Adrenal gland (tissue), 12 donors: ENCODE results near the gene MAGEA1. TPM values are rescaled to one million over a fixed set of nuclear protein-coding genes. Genes with fewer than 3 reads are reported as not detected.

Source experiments
- DNase-seq, 7 donors: peaks; one replicate each; pipeline ENCODE4 v3.0.0-alpha.2; 2019 to 2020
- H3K27ac ChIP-seq, 5 donors: fragments of 200-600 bp; sonication (generic) in 4 of 5; 1 replicate in 3 of 5; 2 replicates in 2 of 5; pipeline versions ENCODE4 v1.5.1 to v1.8.0; 2016 to 2020; ENCODE audit warnings: mild to moderate bottlenecking in 1 of 5
- H3K27me3 ChIP-seq: fragments of 200-600 bp; 2 replicates; pipeline ENCODE4 v1.8.0; 2021
- H3K36me3 ChIP-seq, 2 donors: fragments of 200-600 bp; replicated peaks in 1 of 2; 1 replicate in 1 of 2; 2 replicates in 1 of 2; pipeline versions ENCODE4 v1.5.1 to v1.8.0; 2018 to 2022
- H3K4me1 ChIP-seq, 2 donors: fragments of 200-600 bp; replicated peaks in 1 of 2; 1 replicate in 1 of 2; 2 replicates in 1 of 2; pipeline versions ENCODE4 v1.5.1 to v1.8.0; 2018 to 2021
- H3K4me3 ChIP-seq, 4 donors: fragments of 200-600 bp; sonication (generic) in 3 of 4; one replicate each; pipeline ENCODE4 v1.5.1; 2016 to 2018
- H3K9me3 ChIP-seq, 3 donors: fragments of 200-600 bp; sonication (generic) in 1 of 3; replicated peaks in 1 of 3; 1 replicate in 2 of 3; 2 replicates in 1 of 3; pipeline versions ENCODE4 v1.5.1 to v1.8.0; 2016 to 2021
- CTCF ChIP-seq, 6 experiments: fragments of 450-650 bp in 4 of 6; fragments of 200-600 bp in 2 of 6; sonication (generic) in 1 of 6; IDR thresholded peaks; 1 replicate in 5 of 6; 2 replicates in 1 of 6; pipeline versions ENCODE4 v1.5.1 to v1.8.0; 2016 to 2021; ENCODE audit warnings: antibody characterized with exemption in 6 of 6, mild to moderate bottlenecking in 2 of 6, moderate library complexity in 1 of 6
- POLR2A ChIP-seq, 2 donors: fragments of 450-650 bp; IDR thresholded peaks; one replicate each; pipeline ENCODE4 v1.6.1; 2017; ENCODE audit warnings: antibody characterized with exemption in 2 of 2, mild to moderate bottlenecking in 2 of 2, moderate library complexity in 1 of 2
- WGBS, 4 donors: extraction: QIAGEN DNeasy Blood & Tissue Kit in 2 of 4; methylation state at CpG; one replicate each; pipeline versions ENCODE4 v1.1.5 to v1.1.7; 2013 to 2017; 5-methylcytosine and 5-hydroxymethylcytosine counted together
- intact Hi-C, 2 donors: fragments of 100-400 bp; cut with DNase I; formaldehyde crosslinking; loops; one replicate each; pipeline versions ENCODE4 v1.14.1 to v1.15.0; 2022 to 2023
- polyA plus RNA-seq, 3 donors: library from polyadenylated mRNA; stranded (reverse); fragments of 200-250 nt in 2 of 3; fragments of 350-450 nt in 1 of 3; fragmentation: Illumina TruSeq in 1 of 3; extraction: RNeasy Lipid Tissue Mini Kit (QIAGEN cat#74804) in 1 of 3; gene quantifications; one replicate each; pipeline ENCODE4 v1.2.3, GENCODE V29; 2013 to 2014
- total RNA-seq, 9 donors: library from RNA; depleted of rRNA in 4 of 9; stranded (reverse); fragments of >200 nt in 4 of 9; fragments of 120-200 nt in 1 of 9; fragmentation: NEBNext Ultra II Directional in 1 of 9; extraction: Animal tissue kit (Norgen Biotek cat#: 25700) in 1 of 9; gene quantifications; one replicate each; pipeline versions ENCODE4 v1.1.0 to v1.2.4, GENCODE V29; 2013 to 2023
- donor health status: healthy with polysubstance abuse.
- donor health status: Bipolar disorder and iron deficiency.
- donor health status: DM: yes; HTN: yes; CAD: no.
- donor health status: DM: no; HTN: no; CAD: no.
- donor health status: DM: no; HTN: no; CAD: no.
- donor health status: DM: yes; HTN: yes; CAD: no.

Gene MAGEA1
- total and polyA plus RNA-seq, 12 donors = not detected

- DNase-seq = no peak
- TF ChIP-seq POLR2A (IDR thresholded peaks at IDR 0.05) = no peak
- TF ChIP-seq CTCF (IDR thresholded peaks at IDR 0.05) = no peak
- H3K9me3 ChIP-seq = no peaks in the 10 kb centered on the region
- H3K36me3 ChIP-seq = no peaks in the 10 kb centered on the region
- H3K27me3 ChIP-seq = peaks cover 42% of the 10 kb centered on the region
- intact Hi-C loops = no loop called here
- 80 to 84% (median 81%) methylated on average over 3 of the region's 3 CpGs for WGBS, 4 donors
- no peaks in the 10 kb centered on the region for H3K4me1 ChIP-seq
- no peak overlapping the region for H3K4me3 ChIP-seq
- no peak overlapping the region for H3K27ac ChIP-seq
Observed at GRCh38 chrX:153209347-153209746, 30.3 kb downstream of the MAGEA1 start.

- 33 to 58% (median 51%) methylated on average over 1 to 2 of the region's 2 CpGs for WGBS, 4 donors
- H3K4me1 ChIP-seq = no peaks in the 10 kb centered on the region
Observed at GRCh38 chrX:153214934-153215333, 35.9 kb downstream of the MAGEA1 start.

GRCh38 chrX:153216926-153217325 lies 37.8 kb downstream of the MAGEA1 start:
- 32 to 65% (median 48%) methylated on average over 1 of the region's 1 CpG for WGBS, 4 donors
- H3K4me1 ChIP-seq = no peaks in the 10 kb centered on the region
- TF ChIP-seq POLR2A (IDR thresholded peaks at IDR 0.05) (no peak), CTCF (IDR thresholded peaks at IDR 0.05) (no peak)
- intact Hi-C loops = no loop called here
- no peak overlapping the region for H3K4me3 ChIP-seq
- H3K27ac ChIP-seq = no peak overlapping the region
- no peaks in the 10 kb centered on the region for H3K9me3 ChIP-seq
- H3K27me3 ChIP-seq = peaks cover 20% of the 10 kb centered on the region
- no peaks in the 10 kb centered on the region for H3K36me3 ChIP-seq
- DNase-seq = no peak

More at GRCh38 chrX:153214934-153215333, 35.9 kb downstream of the MAGEA1 start:
- no peaks in the 10 kb centered on the region for H3K9me3 ChIP-seq
- H3K27me3 ChIP-seq = peaks cover 20% of the 10 kb centered on the region
- DNase-seq = no peak
- H3K36me3 ChIP-seq = no peaks in the 10 kb centered on the region
- no peak for TF ChIP-seq POLR2A (IDR thresholded peaks at IDR 0.05)
- no peak for TF ChIP-seq CTCF (IDR thresholded peaks at IDR 0.05)
- H3K4me3 ChIP-seq = no peak overlapping the region
- intact Hi-C loops = no loop called here
- H3K27ac ChIP-seq = no peak overlapping the region

- Histone ChIP-seq H3K27me3 (peaks cover 18% of the 10 kb centered on the region), H3K27ac (no peak overlapping the region), H3K4me3 (no peak overlapping the region), H3K9me3 (no peaks in the 10 kb centered on the region), H3K36me3 (no peaks in the 10 kb centered on the region), H3K4me1 (no peaks in the 10 kb centered on the region)
- intact Hi-C loops = no loop called here
- no peak for DNase-seq
- TF ChIP-seq POLR2A (IDR thresholded peaks at IDR 0.05) = no peak
- WGBS, 4 donors = 79 to 88% (median 84%) methylated on average over 7 to 8 of the region's 8 CpGs
Observed at GRCh38 chrX:153225438-153226098, 46.5 kb downstream of the MAGEA1 start.
